Neural progenitor cell (in vitro differentiated cells): ENCODE measurements around the gene TRAP1. TPM values are rescaled to one million over a fixed set of nuclear protein-coding genes. Genes with fewer than 3 reads are reported as not detected.

Source experiments
- DNase-seq: peaks from one replicate; pipeline ENCODE4 v3.0.0-alpha.2; 2016; ENCODE audit warnings: low spot score
- H2AFZ ChIP-seq: fragments of 200-600 bp; sonication (generic); replicated peaks from 2 replicates; pipeline ENCODE4 v1.6.1; 2016; ENCODE audit warnings: antibody characterized with exemption
- H3F3A ChIP-seq: fragments of 200-600 bp; sonication (generic); 2 replicates; pipeline ENCODE4 v1.6.1; 2016; ENCODE audit warnings: antibody characterized with exemption, low read depth
- H3K27ac ChIP-seq: fragments of 200-600 bp; sonication (generic); 2 replicates; pipeline ENCODE4 v1.5.1; 2016; ENCODE audit warnings: mild to moderate bottlenecking
- H3K27me3 ChIP-seq: fragments of 200-600 bp; sonication (generic); 2 replicates; pipeline ENCODE4 v1.6.1; 2016; ENCODE audit warnings: mild to moderate bottlenecking, moderate library complexity
- H3K36me3 ChIP-seq: fragments of 200-600 bp; sonication (generic); 2 replicates; pipeline ENCODE4 v1.5.1; 2016
- H3K4me1 ChIP-seq: fragments of 200-600 bp; sonication (generic); 2 replicates; pipeline ENCODE4 v1.6.1; 2016; ENCODE audit warnings: mixed run types
- H3K4me2 ChIP-seq: fragments of 200-600 bp; sonication (generic); 2 replicates; pipeline ENCODE4 v1.6.1; 2016
- H3K4me3 ChIP-seq: fragments of 200-600 bp; sonication (generic); 2 replicates; pipeline ENCODE4 v1.5.1; 2016
- H3K79me2 ChIP-seq: fragments of 200-600 bp; sonication (generic); 2 replicates; pipeline ENCODE4 v1.6.1; 2016; ENCODE audit warnings: low read depth
- H3K9ac ChIP-seq: fragments of 200-600 bp; sonication (generic); 2 replicates; pipeline ENCODE4 v1.6.1; 2016
- H3K9me3 ChIP-seq: fragments of 200-600 bp; sonication (generic); 2 replicates; pipeline ENCODE4 v1.5.1; 2016; ENCODE audit warnings: low read depth
- H4K20me1 ChIP-seq: fragments of 200-600 bp; sonication (generic); 2 replicates; pipeline ENCODE4 v1.6.1; 2016; ENCODE audit warnings: low read depth
- H3K27ac Mint-ChIP-seq: 3 replicates; pipeline ENCODE4 v1.8.0; 2021; ENCODE audit warnings: mixed read lengths
- H3K27me3 Mint-ChIP-seq: 2 replicates; pipeline ENCODE4 v1.8.0; 2022; ENCODE audit warnings: low read depth, mild to moderate bottlenecking, inconsistent platforms, moderate library complexity, mixed read lengths; ENCODE audit not compliant: insufficient read depth
- H3K36me3 Mint-ChIP-seq: 3 replicates; pipeline ENCODE4 v1.8.0; 2021; ENCODE audit warnings: mixed read lengths
- H3K4me1 Mint-ChIP-seq: 3 replicates; pipeline ENCODE4 v1.8.0; 2021; ENCODE audit warnings: mixed read lengths
- H3K4me3 Mint-ChIP-seq: 3 replicates; pipeline ENCODE4 v1.8.0; 2021; ENCODE audit warnings: mild to moderate bottlenecking, moderate library complexity, mixed read lengths
- H3K9me3 Mint-ChIP-seq: 3 replicates; pipeline ENCODE4 v1.8.0; 2020; ENCODE audit warnings: mixed read lengths
- EZH2 ChIP-seq: fragments of 200-600 bp; sonication (generic); IDR thresholded peaks from 2 replicates; pipeline ENCODE4 v1.6.1; 2017; ENCODE audit warnings: antibody characterized with exemption, mild to moderate bottlenecking, moderate library complexity
- EZH2phosphoT487 ChIP-seq: fragments of 200-600 bp; sonication (generic); IDR thresholded peaks from 2 replicates; pipeline ENCODE4 v1.6.1; 2017; ENCODE audit warnings: antibody characterized with exemption
- total RNA-seq: library from RNA; depleted of rRNA; stranded (reverse); fragments of >200 nt; gene quantifications from 2 replicates; pipeline ENCODE4 v1.2.3, GENCODE V29; 2015; ENCODE audit warnings: low replicate concordance
- TF ChIP-seq, protein P1 (sequence below): fragments of 200-600 bp; sonication (generic); IDR thresholded peaks from 2 replicates; pipeline ENCODE4 v1.5.1; 2017; ENCODE audit warnings: antibody characterized with exemption, mild to moderate bottlenecking

TRAP1 gene
- total RNA-seq, 1 donor from 2014 or later, result 119 TPM

DNA sequence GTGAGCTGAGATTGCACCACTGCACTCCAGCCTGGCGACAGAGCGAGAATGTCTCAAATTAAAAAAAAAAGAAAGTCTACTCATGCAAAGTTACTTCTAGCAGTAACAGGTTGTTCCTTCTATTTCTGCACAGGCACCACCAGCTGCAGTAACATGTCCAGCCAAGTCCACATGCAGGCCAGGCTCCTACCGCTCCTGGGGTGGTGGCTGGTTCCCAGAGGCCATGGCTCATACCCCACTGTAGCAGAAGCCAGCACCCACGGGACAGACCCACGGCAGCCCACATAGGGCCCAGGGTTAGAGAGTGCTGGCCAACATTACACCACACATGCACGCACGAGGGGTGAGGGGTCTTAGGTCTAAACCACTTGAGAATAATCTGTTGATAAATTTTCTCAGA, 26.7 kb upstream of the TRAP1 start:
- Histone ChIP-seq H3K9ac (no peak overlapping the region), H3K36me3 (no peaks in the 10 kb centered on the region), H3K4me1 (no peaks in the 10 kb centered on the region), H3K4me2 (no peak overlapping the region), H3K79me2 (no peaks in the 10 kb centered on the region), H3K27me3 (no peaks in the 10 kb centered on the region), H3F3A (peaks cover 12% of the 10 kb centered on the region), H4K20me1 (peaks cover 37% of the 10 kb centered on the region), H3K9me3 (no peaks in the 10 kb centered on the region), H2AFZ (no peak overlapping the region), H3K4me3 (no peak overlapping the region), H3K27ac (no peak overlapping the region)
- Mint-ChIP-seq H3K27ac (no peak overlapping the region), H3K27me3 (peaks cover 3% of the 10 kb centered on the region), H3K9me3 (no peaks in the 10 kb centered on the region), H3K4me1 (no peaks in the 10 kb centered on the region), H3K36me3 (peaks cover 51% of the 10 kb centered on the region), H3K4me3 (no peak overlapping the region)
- no peak for DNase-seq
- TF ChIP-seq EZH2phosphoT487 (no peak), EZH2 (no peak)
- TF ChIP-seq, protein P1, sequence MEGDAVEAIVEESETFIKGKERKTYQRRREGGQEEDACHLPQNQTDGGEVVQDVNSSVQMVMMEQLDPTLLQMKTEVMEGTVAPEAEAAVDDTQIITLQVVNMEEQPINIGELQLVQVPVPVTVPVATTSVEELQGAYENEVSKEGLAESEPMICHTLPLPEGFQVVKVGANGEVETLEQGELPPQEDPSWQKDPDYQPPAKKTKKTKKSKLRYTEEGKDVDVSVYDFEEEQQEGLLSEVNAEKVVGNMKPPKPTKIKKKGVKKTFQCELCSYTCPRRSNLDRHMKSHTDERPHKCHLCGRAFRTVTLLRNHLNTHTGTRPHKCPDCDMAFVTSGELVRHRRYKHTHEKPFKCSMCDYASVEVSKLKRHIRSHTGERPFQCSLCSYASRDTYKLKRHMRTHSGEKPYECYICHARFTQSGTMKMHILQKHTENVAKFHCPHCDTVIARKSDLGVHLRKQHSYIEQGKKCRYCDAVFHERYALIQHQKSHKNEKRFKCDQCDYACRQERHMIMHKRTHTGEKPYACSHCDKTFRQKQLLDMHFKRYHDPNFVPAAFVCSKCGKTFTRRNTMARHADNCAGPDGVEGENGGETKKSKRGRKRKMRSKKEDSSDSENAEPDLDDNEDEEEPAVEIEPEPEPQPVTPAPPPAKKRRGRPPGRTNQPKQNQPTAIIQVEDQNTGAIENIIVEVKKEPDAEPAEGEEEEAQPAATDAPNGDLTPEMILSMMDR, result no peak

DNA sequence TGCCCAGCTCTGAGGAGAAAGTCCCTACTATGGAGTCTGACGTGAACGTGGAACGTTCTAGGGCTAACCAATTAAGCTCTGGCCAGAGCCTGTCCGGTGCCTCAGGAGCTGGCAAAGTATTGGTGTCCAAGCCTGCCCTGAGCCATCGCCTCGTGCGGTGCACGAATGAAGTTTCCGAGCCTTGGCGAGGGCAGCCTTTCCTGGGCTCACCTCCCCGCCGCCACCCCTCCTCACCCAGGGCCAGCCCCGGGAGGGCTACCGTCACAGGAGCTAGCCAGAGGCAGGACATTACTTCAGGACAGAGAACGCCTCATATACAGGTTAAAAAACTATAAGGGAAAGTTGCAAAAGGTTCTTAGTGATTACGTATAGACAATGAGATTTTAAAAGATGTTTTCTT, 23.6 kb upstream of the TRAP1 start:
- no peak overlapping the region for H3K27ac ChIP-seq

DNA sequence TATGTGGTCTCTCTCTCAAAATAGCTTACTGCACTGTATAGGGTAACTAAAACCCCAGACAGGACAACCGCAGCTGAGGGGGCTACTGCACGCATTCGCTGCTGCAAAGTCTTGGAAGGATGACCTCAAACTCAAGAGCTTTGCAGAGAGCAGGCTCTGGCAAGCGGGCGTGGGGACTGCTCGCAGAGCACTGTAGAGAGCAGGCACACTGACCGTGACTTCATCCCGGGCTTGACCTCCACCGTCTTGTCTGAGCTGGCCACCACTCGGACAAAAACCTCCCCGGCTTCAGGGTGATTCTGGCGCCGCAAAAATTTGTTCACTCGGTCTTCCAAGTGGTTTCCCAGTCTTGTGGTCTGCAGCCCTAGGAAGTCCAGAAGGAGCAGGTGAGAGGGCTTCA, 22.9 kb upstream of the TRAP1 start:
- no peak for TF ChIP-seq EZH2
- TF ChIP-seq, protein P1, result no peak
- no peak for TF ChIP-seq EZH2phosphoT487
- H3K4me3 ChIP-seq, result no peak overlapping the region
- H2AFZ ChIP-seq, result no peak overlapping the region
- no peak overlapping the region for H3K9ac ChIP-seq
- Mint-ChIP-seq H3K27ac (no peak overlapping the region), H3K36me3 (peaks cover 53% of the 10 kb centered on the region), H3K27me3 (peaks cover 3% of the 10 kb centered on the region), H3K9me3 (no peaks in the 10 kb centered on the region), H3K4me1 (peaks cover 7% of the 10 kb centered on the region), H3K4me3 (no peak overlapping the region)
- H3K36me3 ChIP-seq, result peaks cover 7% of the 10 kb centered on the region
- peaks cover 62% of the 10 kb centered on the region for H4K20me1 ChIP-seq
- H3F3A ChIP-seq, result peaks cover 34% of the 10 kb centered on the region
- H3K27me3 ChIP-seq, result no peaks in the 10 kb centered on the region
- peaks cover 5% of the 10 kb centered on the region for H3K79me2 ChIP-seq
- DNase-seq, result no peak
- peaks cover 13% of the 10 kb centered on the region for H3K4me1 ChIP-seq
- H3K4me2 ChIP-seq, result no peak overlapping the region
- no peak overlapping the region for H3K27ac ChIP-seq
- H3K9me3 ChIP-seq, result no peaks in the 10 kb centered on the region

More for the DNA sequence above, 23.6 kb upstream of the TRAP1 start:
- no peaks in the 10 kb centered on the region for H3K27me3 ChIP-seq
- H3K4me1 ChIP-seq, result peaks cover 13% of the 10 kb centered on the region
- H3K36me3 ChIP-seq, result peaks cover 7% of the 10 kb centered on the region
- H3K27ac Mint-ChIP-seq, result no peak overlapping the region
- peaks cover 34% of the 10 kb centered on the region for H3F3A ChIP-seq
- DNase-seq, result no peak
- H3K4me3 Mint-ChIP-seq, result no peak overlapping the region
- peaks cover 56% of the 10 kb centered on the region for H3K36me3 Mint-ChIP-seq
- H3K27me3 Mint-ChIP-seq, result peaks cover 3% of the 10 kb centered on the region
- peaks cover 7% of the 10 kb centered on the region for H3K4me1 Mint-ChIP-seq
- H3K4me3 ChIP-seq, result no peak overlapping the region
- H4K20me1 ChIP-seq, result peaks cover 61% of the 10 kb centered on the region
- no peaks in the 10 kb centered on the region for H3K9me3 ChIP-seq
- peaks cover 5% of the 10 kb centered on the region for H3K79me2 ChIP-seq
- H2AFZ ChIP-seq, result no peak overlapping the region
- no peaks in the 10 kb centered on the region for H3K9me3 Mint-ChIP-seq
- no peak overlapping the region for H3K4me2 ChIP-seq
- H3K9ac ChIP-seq, result no peak overlapping the region
- TF ChIP-seq EZH2phosphoT487 (no peak), EZH2 (no peak)
- TF ChIP-seq, protein P1, result no peak
